ENCODE data around the gene NUP210L.

DNA sequence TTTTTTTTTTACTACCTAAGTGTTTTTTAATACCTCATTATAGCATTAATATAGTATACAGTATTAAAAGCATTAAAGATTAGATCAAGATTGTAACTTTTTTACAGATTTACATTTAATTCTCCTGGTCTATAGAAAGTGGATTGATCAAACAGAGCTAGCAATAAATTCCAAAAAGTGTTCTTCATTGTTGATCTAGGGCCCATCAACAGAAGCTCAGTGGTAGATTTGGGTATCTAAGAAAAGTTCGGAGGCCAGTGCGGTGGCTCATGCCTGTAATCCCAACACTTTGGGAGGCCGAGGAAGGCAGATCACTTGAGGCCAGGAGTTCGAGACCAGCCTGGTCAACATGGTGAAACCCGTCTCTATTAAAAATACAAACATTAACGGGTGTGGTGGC lies 12.5 kb downstream of the NUP210L start:
- TF ChIP-seq, protein P1, sequence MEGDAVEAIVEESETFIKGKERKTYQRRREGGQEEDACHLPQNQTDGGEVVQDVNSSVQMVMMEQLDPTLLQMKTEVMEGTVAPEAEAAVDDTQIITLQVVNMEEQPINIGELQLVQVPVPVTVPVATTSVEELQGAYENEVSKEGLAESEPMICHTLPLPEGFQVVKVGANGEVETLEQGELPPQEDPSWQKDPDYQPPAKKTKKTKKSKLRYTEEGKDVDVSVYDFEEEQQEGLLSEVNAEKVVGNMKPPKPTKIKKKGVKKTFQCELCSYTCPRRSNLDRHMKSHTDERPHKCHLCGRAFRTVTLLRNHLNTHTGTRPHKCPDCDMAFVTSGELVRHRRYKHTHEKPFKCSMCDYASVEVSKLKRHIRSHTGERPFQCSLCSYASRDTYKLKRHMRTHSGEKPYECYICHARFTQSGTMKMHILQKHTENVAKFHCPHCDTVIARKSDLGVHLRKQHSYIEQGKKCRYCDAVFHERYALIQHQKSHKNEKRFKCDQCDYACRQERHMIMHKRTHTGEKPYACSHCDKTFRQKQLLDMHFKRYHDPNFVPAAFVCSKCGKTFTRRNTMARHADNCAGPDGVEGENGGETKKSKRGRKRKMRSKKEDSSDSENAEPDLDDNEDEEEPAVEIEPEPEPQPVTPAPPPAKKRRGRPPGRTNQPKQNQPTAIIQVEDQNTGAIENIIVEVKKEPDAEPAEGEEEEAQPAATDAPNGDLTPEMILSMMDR (conservative IDR thresholded peaks at IDR 0.05; ENCODE audit: low read length): no peak
- no peak for TF ChIP-seq EZH2phosphoT487 (IDR thresholded peaks at IDR 0.05; ENCODE audit: borderline replicate concordance, low read depth, low read length)
